ENCODE measurements around the gene SSH3.

Gene SSH3

DNA sequence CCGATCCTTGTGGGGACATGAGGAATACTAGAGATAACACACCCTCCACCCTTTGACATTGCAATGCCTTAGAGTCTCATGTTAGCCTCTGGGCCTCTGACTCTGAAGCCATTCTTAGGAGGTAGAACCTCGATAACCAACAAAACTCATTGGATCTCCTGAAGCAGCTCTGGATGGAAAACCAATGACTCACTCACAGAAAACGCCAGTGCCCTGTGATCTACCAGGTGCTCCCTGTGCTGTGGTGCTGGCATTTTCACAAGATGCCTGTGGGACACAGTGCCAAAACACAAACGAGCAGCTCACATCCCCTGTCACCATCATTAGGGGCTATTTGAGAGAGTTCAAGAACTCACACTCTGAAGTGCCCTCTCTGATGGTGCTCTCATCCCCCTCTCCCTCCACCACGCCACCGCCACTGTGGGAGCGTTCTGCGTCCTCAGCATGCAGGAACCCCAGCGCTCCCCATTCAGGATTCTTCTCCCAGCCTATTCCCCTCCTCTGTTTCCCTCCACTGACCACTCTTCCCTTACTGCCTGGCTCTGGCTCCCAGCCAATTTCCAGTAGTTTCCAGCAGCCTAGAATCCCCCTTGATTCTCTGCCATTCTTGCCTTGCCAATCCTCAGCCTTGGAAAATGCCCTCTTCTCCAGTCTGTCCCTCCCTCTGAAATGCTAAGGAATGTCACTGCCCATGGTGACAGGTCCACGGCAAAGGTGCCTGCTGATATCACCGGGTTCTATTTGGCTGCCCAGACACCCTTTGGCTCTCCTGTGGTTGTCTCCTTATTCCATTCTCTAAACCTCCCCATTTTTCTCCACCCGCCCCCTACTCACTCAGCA lies 54.7 kb downstream of the SSH3 start:
- in situ Hi-C loops (cut with MboI; ENCODE audit: low sequenced_read_pairs) = no loop called here
